ENCODE data around the gene SLC7A7. TPM values are rescaled to one million over a fixed set of nuclear protein-coding genes. Genes with fewer than 3 reads are reported as not detected.

Gene SLC7A7
- total and polyA plus RNA-seq, 2 experiments from 2014 or later: 3.6 to 4.1 TPM

DNA sequence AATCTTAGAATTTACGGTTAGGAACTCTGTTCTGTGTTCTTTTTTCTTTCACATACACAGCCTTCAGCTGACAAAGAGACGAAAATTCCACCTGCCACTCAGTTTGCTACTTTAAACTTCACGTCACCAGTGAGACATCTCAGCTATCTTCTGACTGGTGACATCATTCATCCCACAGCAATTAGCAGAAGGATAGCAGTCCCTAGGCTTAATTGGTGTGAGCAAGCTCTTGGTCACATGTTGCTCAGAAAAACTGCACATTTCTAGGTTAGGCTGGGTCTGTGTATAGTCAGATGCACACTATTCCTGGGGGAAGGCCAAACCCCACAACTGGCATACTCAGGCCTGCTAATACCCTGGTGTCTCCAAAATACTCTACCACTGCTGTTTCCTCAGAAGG is 23.9 kb downstream of the SLC7A7 start:
- Histone ChIP-seq H3K4me1 (ENCODE audit: insufficient read depth) (peaks cover 3% of the 10 kb centered on the region; the same call in 1 of the 2 replicates), H2AFZ (no peak overlapping the region), H3K9me2 (ENCODE audit: insufficient read depth) (0 out of 2 replicates have a peak, but pooled peaks cover 6% of the 10 kb centered on the region), H3F3A (replicated peaks; ENCODE audit: low read depth) (no peaks in the 10 kb centered on the region), H3K79me2 (replicated peaks; ENCODE audit: insufficient read depth) (no peaks in the 10 kb centered on the region), H3K4me3 (no peak overlapping the region), H3K36me3 (ENCODE audit: insufficient read depth) (no peaks in the 10 kb centered on the region), H3K4me2 (no peak overlapping the region), H3K27ac (ENCODE audit: low read depth) (no peak overlapping the region), H3K27me3 (ENCODE audit: insufficient read depth) (no peaks in the 10 kb centered on the region), H4K20me1 (replicated peaks; ENCODE audit: insufficient read depth) (no peaks in the 10 kb centered on the region)
- peaks cover 5% of the 10 kb centered on the region; the same call in 2 of the 3 replicates for H3K9me3 Mint-ChIP-seq
- peaks cover 3% of the 10 kb centered on the region for H3K4me1 Mint-ChIP-seq
- no peak overlapping the region for H3K27ac Mint-ChIP-seq
- ATAC-seq (no peak), DNase-seq (ENCODE audit: low spot score) (no peak)
- peaks cover 4% of the 10 kb centered on the region for H3K36me3 Mint-ChIP-seq (ENCODE audit: low read depth)
- no peak overlapping the region for H3K4me3 Mint-ChIP-seq
- H3K27me3 Mint-ChIP-seq (ENCODE audit: insufficient read depth, low read depth, poor library complexity): peaks cover 5% of the 10 kb centered on the region
- no peak for TF ChIP-seq CREB1 (CRISPR knock-in tag; IDR thresholded peaks at IDR 0.05; ENCODE audit: low read depth)
- TF ChIP-seq EZH2phosphoT487 (IDR thresholded peaks at IDR 0.05; ENCODE audit: unreplicated experiment): no peak

DNA sequence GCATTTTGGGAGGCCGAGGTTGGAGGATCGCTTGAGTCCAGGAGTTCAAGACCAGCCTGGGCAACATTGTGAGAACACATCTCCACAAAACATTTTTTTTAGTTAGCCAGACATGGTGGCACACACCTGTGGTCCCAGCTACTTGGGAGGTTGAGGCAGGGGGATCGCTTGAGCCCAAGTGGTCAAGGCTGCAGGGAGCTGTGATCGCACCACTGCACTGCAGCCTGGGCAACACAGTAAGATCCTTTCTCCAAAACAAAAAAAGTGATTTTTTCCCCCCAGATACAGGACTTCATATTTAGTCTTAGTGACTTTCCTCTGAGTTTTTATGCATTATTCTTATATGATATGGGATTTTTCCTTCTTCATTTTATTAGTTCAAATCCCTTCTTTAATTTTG is 28.6 kb downstream of the SLC7A7 start:
- H3K79me2 ChIP-seq (replicated peaks; ENCODE audit: insufficient read depth): no peaks in the 10 kb centered on the region
- no peaks in the 10 kb centered on the region for H3K9me3 Mint-ChIP-seq
- H3F3A ChIP-seq (replicated peaks; ENCODE audit: low read depth): no peaks in the 10 kb centered on the region
- no peak overlapping the region for H3K4me2 ChIP-seq
- no peak overlapping the region for H3K27ac Mint-ChIP-seq
- H3K27ac ChIP-seq (ENCODE audit: low read depth): no peak overlapping the region
- H3K4me1 Mint-ChIP-seq: 0 out of 3 replicates have a peak, but pooled peaks cover under 1% of the 10 kb centered on the region
- no peaks in the 10 kb centered on the region for H3K36me3 ChIP-seq (ENCODE audit: insufficient read depth)
- no peaks in the 10 kb centered on the region for H3K36me3 Mint-ChIP-seq (ENCODE audit: low read depth)
- H2AFZ ChIP-seq: no peak overlapping the region
- H3K4me3 ChIP-seq: no peak overlapping the region
- H3K27me3 Mint-ChIP-seq (ENCODE audit: insufficient read depth, low read depth, poor library complexity): peaks cover 6% of the 10 kb centered on the region
- no peaks in the 10 kb centered on the region for H3K9me2 ChIP-seq (ENCODE audit: insufficient read depth)
- no peak overlapping the region for H3K4me3 Mint-ChIP-seq
- H3K27me3 ChIP-seq (ENCODE audit: insufficient read depth): no peaks in the 10 kb centered on the region
- H3K4me1 ChIP-seq (ENCODE audit: insufficient read depth): no peaks in the 10 kb centered on the region
- ATAC-seq: no peak
- no peaks in the 10 kb centered on the region for H4K20me1 ChIP-seq (replicated peaks; ENCODE audit: insufficient read depth)
- no peak for DNase-seq (ENCODE audit: low spot score)
- TF ChIP-seq ZNF114 (CRISPR knock-in tag; IDR thresholded peaks at IDR 0.05) (no peak), EZH2phosphoT487 (IDR thresholded peaks at IDR 0.05; ENCODE audit: unreplicated experiment) (no peak), JUNB (IDR thresholded peaks at IDR 0.05; ENCODE audit: unreplicated experiment) (no peak), ZNF331 (CRISPR knock-in tag; IDR thresholded peaks at IDR 0.05; ENCODE audit: low read depth) (no peak), STAT1 (IDR thresholded peaks at IDR 0.05; ENCODE audit: unreplicated experiment) (no peak)
- TF ChIP-seq, protein P1, sequence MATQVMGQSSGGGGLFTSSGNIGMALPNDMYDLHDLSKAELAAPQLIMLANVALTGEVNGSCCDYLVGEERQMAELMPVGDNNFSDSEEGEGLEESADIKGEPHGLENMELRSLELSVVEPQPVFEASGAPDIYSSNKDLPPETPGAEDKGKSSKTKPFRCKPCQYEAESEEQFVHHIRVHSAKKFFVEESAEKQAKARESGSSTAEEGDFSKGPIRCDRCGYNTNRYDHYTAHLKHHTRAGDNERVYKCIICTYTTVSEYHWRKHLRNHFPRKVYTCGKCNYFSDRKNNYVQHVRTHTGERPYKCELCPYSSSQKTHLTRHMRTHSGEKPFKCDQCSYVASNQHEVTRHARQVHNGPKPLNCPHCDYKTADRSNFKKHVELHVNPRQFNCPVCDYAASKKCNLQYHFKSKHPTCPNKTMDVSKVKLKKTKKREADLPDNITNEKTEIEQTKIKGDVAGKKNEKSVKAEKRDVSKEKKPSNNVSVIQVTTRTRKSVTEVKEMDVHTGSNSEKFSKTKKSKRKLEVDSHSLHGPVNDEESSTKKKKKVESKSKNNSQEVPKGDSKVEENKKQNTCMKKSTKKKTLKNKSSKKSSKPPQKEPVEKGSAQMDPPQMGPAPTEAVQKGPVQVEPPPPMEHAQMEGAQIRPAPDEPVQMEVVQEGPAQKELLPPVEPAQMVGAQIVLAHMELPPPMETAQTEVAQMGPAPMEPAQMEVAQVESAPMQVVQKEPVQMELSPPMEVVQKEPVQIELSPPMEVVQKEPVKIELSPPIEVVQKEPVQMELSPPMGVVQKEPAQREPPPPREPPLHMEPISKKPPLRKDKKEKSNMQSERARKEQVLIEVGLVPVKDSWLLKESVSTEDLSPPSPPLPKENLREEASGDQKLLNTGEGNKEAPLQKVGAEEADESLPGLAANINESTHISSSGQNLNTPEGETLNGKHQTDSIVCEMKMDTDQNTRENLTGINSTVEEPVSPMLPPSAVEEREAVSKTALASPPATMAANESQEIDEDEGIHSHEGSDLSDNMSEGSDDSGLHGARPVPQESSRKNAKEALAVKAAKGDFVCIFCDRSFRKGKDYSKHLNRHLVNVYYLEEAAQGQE (IDR thresholded peaks at IDR 0.05; ENCODE audit: unreplicated experiment): no peak
- TF ChIP-seq, protein P2, sequence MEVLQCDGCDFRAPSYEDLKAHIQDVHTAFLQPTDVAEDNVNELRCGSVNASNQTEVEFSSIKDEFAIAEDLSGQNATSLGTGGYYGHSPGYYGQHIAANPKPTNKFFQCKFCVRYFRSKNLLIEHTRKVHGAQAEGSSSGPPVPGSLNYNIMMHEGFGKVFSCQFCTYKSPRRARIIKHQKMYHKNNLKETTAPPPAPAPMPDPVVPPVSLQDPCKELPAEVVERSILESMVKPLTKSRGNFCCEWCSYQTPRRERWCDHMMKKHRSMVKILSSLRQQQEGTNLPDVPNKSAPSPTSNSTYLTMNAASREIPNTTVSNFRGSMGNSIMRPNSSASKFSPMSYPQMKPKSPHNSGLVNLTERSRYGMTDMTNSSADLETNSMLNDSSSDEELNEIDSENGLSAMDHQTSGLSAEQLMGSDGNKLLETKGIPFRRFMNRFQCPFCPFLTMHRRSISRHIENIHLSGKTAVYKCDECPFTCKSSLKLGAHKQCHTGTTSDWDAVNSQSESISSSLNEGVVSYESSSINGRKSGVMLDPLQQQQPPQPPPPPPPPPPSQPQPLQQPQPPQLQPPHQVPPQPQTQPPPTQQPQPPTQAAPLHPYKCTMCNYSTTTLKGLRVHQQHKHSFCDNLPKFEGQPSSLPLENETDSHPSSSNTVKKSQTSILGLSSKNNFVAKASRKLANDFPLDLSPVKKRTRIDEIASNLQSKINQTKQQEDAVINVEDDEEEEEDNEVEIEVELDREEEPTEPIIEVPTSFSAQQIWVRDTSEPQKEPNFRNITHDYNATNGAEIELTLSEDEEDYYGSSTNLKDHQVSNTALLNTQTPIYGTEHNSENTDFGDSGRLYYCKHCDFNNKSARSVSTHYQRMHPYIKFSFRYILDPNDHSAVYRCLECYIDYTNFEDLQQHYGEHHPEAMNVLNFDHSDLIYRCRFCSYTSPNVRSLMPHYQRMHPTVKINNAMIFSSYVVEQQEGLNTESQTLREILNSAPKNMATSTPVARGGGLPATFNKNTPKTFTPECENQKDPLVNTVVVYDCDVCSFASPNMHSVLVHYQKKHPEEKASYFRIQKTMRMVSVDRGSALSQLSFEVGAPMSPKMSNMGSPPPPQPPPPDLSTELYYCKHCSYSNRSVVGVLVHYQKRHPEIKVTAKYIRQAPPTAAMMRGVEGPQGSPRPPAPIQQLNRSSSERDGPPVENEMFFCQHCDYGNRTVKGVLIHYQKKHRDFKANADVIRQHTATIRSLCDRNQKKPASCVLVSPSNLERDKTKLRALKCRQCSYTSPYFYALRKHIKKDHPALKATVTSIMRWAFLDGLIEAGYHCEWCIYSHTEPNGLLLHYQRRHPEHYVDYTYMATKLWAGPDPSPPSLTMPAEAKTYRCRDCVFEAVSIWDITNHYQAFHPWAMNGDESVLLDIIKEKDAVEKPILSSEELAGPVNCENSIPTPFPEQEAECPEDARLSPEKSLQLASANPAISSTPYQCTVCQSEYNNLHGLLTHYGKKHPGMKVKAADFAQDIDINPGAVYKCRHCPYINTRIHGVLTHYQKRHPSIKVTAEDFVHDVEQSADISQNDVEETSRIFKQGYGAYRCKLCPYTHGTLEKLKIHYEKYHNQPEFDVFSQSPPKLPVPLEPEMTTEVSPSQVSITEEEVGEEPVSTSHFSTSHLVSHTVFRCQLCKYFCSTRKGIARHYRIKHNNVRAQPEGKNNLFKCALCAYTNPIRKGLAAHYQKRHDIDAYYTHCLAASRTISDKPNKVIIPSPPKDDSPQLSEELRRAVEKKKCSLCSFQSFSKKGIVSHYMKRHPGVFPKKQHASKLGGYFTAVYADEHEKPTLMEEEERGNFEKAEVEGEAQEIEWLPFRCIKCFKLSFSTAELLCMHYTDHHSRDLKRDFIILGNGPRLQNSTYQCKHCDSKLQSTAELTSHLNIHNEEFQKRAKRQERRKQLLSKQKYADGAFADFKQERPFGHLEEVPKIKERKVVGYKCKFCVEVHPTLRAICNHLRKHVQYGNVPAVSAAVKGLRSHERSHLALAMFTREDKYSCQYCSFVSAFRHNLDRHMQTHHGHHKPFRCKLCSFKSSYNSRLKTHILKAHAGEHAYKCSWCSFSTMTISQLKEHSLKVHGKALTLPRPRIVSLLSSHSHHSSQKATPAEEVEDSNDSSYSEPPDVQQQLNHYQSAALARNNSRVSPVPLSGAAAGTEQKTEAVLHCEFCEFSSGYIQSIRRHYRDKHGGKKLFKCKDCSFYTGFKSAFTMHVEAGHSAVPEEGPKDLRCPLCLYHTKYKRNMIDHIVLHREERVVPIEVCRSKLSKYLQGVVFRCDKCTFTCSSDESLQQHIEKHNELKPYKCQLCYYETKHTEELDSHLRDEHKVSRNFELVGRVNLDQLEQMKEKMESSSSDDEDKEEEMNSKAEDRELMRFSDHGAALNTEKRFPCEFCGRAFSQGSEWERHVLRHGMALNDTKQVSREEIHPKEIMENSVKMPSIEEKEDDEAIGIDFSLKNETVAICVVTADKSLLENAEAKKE (CRISPR knock-in tag; IDR thresholded peaks at IDR 0.05): no peak
- TF ChIP-seq, protein P3, sequence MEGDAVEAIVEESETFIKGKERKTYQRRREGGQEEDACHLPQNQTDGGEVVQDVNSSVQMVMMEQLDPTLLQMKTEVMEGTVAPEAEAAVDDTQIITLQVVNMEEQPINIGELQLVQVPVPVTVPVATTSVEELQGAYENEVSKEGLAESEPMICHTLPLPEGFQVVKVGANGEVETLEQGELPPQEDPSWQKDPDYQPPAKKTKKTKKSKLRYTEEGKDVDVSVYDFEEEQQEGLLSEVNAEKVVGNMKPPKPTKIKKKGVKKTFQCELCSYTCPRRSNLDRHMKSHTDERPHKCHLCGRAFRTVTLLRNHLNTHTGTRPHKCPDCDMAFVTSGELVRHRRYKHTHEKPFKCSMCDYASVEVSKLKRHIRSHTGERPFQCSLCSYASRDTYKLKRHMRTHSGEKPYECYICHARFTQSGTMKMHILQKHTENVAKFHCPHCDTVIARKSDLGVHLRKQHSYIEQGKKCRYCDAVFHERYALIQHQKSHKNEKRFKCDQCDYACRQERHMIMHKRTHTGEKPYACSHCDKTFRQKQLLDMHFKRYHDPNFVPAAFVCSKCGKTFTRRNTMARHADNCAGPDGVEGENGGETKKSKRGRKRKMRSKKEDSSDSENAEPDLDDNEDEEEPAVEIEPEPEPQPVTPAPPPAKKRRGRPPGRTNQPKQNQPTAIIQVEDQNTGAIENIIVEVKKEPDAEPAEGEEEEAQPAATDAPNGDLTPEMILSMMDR (conservative IDR thresholded peaks at IDR 0.05; ENCODE audit: low read depth in 2 of 2): no peak
